ENCODE measurements around the gene QPCT.

The QPCT gene

DNA sequence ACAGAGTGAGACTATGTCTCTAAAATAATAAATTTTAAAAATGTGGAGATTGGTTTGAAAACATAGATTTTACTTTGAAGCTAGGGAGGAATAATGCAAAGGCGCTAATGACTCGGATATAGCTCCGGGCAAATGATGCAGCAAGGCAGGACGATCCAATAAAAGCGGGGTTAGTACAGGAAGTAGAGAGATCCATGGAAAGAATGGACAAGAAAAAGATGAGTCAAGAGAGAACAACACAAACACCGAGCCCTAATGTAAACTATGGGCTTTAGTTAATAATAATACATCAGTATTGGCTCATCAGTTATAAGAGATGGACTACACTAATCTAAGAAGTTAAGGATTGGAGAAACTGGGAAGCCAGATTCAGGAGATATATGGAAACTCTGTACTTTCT is 74.5 kb downstream of the QPCT start:
- no peak overlapping the region for H3K4me3 ChIP-seq (ENCODE audit: low read depth, low read length)
- TF ChIP-seq, protein P1, sequence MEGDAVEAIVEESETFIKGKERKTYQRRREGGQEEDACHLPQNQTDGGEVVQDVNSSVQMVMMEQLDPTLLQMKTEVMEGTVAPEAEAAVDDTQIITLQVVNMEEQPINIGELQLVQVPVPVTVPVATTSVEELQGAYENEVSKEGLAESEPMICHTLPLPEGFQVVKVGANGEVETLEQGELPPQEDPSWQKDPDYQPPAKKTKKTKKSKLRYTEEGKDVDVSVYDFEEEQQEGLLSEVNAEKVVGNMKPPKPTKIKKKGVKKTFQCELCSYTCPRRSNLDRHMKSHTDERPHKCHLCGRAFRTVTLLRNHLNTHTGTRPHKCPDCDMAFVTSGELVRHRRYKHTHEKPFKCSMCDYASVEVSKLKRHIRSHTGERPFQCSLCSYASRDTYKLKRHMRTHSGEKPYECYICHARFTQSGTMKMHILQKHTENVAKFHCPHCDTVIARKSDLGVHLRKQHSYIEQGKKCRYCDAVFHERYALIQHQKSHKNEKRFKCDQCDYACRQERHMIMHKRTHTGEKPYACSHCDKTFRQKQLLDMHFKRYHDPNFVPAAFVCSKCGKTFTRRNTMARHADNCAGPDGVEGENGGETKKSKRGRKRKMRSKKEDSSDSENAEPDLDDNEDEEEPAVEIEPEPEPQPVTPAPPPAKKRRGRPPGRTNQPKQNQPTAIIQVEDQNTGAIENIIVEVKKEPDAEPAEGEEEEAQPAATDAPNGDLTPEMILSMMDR (IDR thresholded peaks at IDR 0.05; ENCODE audit: low read depth, low read length) = no peak
- in situ Hi-C loops (cut with HindIII; ENCODE audit: low sequenced_read_pairs) = loop anchor here (25.0 kb wide), 1 partner anchor 268 kb away; no protein-coding TSS in a partner anchor
- DNase-seq (ENCODE audit: low read depth, low spot score) = no peak

DNA sequence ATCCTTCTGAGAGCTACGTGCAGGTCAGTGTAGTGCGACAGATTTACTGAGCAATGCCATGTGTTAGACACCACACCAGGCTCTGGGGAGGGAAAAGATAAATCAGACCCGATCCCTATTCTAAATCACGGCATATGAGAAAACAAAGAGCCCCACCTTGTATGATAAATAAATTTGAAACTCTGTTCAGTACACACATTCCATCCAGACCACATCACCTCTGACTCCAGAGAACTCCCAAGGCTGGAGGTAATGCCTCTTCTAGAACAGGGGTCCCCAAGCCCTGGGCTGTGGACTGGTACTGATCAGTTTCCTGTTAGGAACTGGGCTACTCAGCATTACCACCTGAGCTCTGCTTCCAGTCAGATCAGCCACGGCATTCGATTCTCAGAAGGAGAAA is 77.3 kb downstream of the QPCT start:
- in situ Hi-C loops (cut with HindIII; ENCODE audit: low sequenced_read_pairs) = loop anchor here (25.0 kb wide), 1 partner anchor 266 kb away; no protein-coding TSS in a partner anchor
- TF ChIP-seq, protein P1 (IDR thresholded peaks at IDR 0.05; ENCODE audit: low read depth, low read length) = no peak
- H3K4me3 ChIP-seq (ENCODE audit: low read depth, low read length) = no peak overlapping the region
- DNase-seq (ENCODE audit: low read depth, low spot score) = no peak

DNA sequence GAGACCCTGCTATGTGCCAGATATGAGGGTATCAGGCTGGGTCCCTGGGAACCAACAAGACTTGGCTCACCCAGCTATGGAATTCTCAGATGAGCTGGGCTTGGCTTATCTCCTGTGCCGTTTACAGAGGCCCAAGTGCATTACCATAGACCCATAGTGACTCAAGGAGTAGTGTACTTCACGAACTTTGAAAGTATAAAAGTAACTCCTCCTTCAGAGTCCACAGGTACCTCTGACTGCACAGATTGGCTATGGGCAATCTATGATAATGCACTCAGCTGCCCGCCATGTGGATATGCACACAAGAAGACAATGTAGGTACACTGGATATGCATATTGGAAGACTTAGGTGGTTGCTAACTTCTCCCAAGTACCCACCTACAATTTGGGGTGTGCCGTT is 78.4 kb downstream of the QPCT start:
- DNase-seq (ENCODE audit: low read depth, low spot score) = no peak
- TF ChIP-seq, protein P1 (IDR thresholded peaks at IDR 0.05; ENCODE audit: low read depth, low read length) = no peak
- in situ Hi-C loops (cut with HindIII; ENCODE audit: low sequenced_read_pairs) = loop anchor here (25.0 kb wide), 1 partner anchor 264 kb away; no protein-coding TSS in a partner anchor
- H3K4me3 ChIP-seq (ENCODE audit: low read depth, low read length) = no peak overlapping the region

All from astrocyte of the spinal cord (primary cell).